GM12878 (cell line): Measurements from ENCODE around the gene TYRO3.

Experiments
- ATF3 ChIP-seq: IDR thresholded peaks from 2 replicates; pipeline ENCODE4 v1.6.1; 2011; ENCODE audit warnings: low read depth, mild to moderate bottlenecking, low read length, moderate library complexity, borderline replicate concordance; ENCODE audit errors: extremely low read depth
- MTA3 ChIP-seq: IDR thresholded peaks from 2 replicates; pipeline ENCODE4 v1.6.1; 2012; ENCODE audit warnings: low read length, inconsistent platforms, borderline replicate concordance
- SMC3 ChIP-seq: IDR thresholded peaks from 2 replicates; pipeline ENCODE4 v1.6.1; 2011; ENCODE audit warnings: low read length, improper control_type of control experiment, borderline replicate concordance
- YBX1 ChIP-seq: fragments of 450-650 bp; IDR thresholded peaks from 2 replicates; pipeline ENCODE4 v1.6.1; 2016; ENCODE audit warnings: antibody characterized with exemption
- ZNF24 ChIP-seq: fragments of 450-650 bp; IDR thresholded peaks from 2 replicates; pipeline ENCODE4 v1.6.1; 2017; ENCODE audit warnings: antibody characterized with exemption, mild to moderate bottlenecking
- TF ChIP-seq, protein P1 (sequence below): IDR thresholded peaks from 2 replicates; pipeline ENCODE4 v1.6.1; 2011; ENCODE audit warnings: low read depth, low read length, improper control_type of control experiment, borderline replicate concordance
- TF ChIP-seq, protein P2 (sequence below), 3 experiments: IDR thresholded peaks in 2 of 3; conservative IDR thresholded peaks in 1 of 3; 2 replicates each; pipeline ENCODE4 v1.5.1; 2011; ENCODE audit warnings: low read depth in 3 of 3, low read length in 3 of 3, mild to moderate bottlenecking in 3 of 3, control low read depth in 2 of 3, moderate library complexity in 2 of 3, inconsistent platforms in 1 of 3, mixed read lengths in 1 of 3; ENCODE audit not compliant: control insufficient read depth in 2 of 3, insufficient read depth in 1 of 3; ENCODE audit errors: extremely low read depth in 1 of 3

GRCh38 chr15:41631880-41632470, 73.0 kb downstream of the TYRO3 start:
- TF ChIP-seq, protein P1, sequence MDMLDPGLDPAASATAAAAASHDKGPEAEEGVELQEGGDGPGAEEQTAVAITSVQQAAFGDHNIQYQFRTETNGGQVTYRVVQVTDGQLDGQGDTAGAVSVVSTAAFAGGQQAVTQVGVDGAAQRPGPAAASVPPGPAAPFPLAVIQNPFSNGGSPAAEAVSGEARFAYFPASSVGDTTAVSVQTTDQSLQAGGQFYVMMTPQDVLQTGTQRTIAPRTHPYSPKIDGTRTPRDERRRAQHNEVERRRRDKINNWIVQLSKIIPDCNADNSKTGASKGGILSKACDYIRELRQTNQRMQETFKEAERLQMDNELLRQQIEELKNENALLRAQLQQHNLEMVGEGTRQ = no peak
- TF ChIP-seq ZNF24 (no peak), YBX1 (no peak), SMC3 (no peak), MTA3 (no peak), ATF3 (no peak)
- TF ChIP-seq, protein P2, sequence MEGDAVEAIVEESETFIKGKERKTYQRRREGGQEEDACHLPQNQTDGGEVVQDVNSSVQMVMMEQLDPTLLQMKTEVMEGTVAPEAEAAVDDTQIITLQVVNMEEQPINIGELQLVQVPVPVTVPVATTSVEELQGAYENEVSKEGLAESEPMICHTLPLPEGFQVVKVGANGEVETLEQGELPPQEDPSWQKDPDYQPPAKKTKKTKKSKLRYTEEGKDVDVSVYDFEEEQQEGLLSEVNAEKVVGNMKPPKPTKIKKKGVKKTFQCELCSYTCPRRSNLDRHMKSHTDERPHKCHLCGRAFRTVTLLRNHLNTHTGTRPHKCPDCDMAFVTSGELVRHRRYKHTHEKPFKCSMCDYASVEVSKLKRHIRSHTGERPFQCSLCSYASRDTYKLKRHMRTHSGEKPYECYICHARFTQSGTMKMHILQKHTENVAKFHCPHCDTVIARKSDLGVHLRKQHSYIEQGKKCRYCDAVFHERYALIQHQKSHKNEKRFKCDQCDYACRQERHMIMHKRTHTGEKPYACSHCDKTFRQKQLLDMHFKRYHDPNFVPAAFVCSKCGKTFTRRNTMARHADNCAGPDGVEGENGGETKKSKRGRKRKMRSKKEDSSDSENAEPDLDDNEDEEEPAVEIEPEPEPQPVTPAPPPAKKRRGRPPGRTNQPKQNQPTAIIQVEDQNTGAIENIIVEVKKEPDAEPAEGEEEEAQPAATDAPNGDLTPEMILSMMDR (IDR thresholded peaks at IDR 0.05 in 2 of 3, conservative IDR thresholded peaks at IDR 0.05 in 1 of 3; ENCODE audit: control insufficient read depth in 2 of 3, extremely low read depth in 1 of 3, insufficient read depth in 1 of 3, low read depth in 3 of 3, low read length in 3 of 3) = no peak
